ENCODE results near the gene SLC25A34.

Gene SLC25A34

DNA sequence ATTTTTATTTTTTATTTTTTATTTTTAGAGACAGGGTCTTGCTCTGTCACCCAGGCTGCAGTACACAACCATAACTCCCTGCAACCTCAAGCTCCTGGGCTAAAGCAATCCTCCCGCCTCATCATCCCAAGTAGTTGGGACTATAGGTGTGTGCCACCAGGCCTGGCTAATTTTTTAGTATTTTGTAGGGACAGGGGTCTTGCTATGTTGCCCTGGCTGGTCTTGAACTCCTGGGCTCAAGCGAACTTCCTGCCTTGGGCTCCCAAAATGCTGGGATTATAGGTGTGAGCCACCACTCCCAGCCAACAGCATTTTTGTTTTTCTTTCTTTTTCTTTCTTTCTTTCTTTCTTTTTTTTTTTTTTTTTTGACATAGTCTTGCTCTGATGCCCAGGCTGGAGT, 37.9 kb upstream of the SLC25A34 start:
- TF ChIP-seq, protein P1, sequence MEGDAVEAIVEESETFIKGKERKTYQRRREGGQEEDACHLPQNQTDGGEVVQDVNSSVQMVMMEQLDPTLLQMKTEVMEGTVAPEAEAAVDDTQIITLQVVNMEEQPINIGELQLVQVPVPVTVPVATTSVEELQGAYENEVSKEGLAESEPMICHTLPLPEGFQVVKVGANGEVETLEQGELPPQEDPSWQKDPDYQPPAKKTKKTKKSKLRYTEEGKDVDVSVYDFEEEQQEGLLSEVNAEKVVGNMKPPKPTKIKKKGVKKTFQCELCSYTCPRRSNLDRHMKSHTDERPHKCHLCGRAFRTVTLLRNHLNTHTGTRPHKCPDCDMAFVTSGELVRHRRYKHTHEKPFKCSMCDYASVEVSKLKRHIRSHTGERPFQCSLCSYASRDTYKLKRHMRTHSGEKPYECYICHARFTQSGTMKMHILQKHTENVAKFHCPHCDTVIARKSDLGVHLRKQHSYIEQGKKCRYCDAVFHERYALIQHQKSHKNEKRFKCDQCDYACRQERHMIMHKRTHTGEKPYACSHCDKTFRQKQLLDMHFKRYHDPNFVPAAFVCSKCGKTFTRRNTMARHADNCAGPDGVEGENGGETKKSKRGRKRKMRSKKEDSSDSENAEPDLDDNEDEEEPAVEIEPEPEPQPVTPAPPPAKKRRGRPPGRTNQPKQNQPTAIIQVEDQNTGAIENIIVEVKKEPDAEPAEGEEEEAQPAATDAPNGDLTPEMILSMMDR (IDR thresholded peaks at IDR 0.05): no peak

DNA sequence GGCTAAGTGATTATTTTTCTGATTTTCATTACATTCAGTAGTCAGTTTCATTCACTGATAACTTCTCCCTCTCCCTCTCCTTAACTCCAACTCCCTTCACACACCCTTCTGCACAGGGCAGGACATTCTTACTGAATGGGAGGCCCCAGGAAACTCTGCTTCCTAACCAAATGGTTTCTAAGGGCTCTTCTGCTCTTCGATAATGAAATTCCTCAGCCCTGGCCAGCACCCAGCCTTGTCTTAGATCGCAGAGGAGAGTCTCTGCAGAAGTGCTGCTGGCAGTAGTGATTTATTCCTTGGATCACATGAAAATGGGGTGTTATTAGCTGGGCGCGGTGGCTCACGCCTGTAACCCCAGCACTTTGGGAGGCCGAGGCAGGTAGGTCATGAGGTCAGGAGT, 35.5 kb upstream of the SLC25A34 start:
- TF ChIP-seq, protein P1 (IDR thresholded peaks at IDR 0.05): no peak

DNA sequence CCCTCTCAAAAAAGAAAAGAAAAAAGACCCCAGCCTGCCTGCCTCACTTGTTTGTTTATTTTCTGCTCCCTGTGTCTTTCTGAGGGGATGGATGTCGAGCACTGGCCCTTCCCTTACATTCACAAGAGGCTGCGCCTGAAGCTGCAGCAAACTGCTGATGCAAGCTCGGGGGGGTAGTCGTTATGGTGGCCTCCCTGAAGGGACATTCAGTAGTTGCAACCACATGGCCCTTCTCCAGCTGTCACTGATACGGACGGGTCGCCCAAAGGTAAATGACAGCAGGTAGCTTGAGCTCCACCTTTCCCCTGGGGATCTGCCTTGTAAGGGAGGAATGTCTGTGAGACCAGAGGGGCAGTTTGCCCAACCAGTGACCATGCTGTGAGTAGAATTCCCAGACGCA, 34.3 kb upstream of the SLC25A34 start:
- TF ChIP-seq, protein P1 (IDR thresholded peaks at IDR 0.05): no peak

DNA sequence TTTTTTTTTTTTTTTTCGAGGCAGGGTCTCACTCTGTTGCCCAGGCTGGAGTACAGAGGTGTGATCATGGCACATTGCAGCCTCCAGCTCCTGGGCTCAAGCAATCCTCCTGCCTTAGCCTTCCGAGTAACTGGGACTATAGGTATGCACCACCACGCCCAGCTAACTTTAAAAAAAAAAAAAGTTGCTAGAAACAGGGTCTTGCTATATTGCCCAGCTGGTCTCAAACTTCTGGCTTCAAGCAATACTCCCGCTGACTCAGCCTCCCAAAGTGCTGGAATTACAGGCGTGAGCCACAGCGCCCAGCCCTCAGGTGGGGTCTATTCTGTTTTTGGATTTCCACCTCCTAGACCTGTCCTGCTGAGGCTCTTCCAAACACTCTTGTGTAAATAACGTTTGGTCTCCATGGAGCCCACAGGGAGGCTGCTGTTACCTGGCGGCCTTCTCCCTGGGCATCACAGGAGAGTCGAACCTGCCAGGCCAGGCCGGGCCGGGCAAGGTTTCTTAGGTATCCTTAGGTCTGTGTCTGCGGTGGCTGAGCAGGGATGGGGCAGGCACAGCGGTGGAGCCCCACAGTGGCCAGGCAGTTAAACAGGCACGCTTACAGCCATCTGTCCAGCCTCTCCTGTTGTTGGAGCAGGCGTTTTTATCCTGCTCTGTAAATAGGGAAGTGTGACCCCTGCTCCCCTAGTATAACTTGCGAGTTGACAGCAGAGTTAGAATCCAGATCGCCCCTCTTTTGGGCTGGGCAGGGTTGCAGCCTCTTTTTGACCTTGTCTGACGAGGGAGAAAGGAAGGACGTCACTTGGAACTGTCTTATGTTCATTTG, 33.1 kb upstream of the SLC25A34 start:
- TF ChIP-seq, protein P1 (IDR thresholded peaks at IDR 0.05): no peak

DNA sequence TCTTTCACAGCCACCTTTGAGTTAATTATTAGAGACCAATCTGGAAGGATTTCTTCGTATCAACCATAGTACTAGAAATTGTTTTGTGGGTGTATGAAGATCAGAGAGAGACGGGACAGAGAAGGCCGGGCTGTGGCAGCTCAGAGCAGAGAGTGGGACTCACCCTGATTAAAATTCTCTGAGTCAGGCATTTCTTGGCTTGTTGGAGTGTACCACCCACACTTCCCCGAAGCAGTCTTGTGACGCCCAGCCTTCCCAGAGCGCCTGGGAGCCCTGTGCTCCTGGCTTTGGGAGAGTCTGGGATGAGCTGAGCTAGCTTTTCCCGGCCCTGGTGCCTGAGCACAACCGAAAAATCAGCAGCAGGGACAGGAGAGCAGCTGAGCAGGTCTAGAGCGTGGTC, 32.5 kb upstream of the SLC25A34 start:
- TF ChIP-seq, protein P1 (IDR thresholded peaks at IDR 0.05): no peak

DNA sequence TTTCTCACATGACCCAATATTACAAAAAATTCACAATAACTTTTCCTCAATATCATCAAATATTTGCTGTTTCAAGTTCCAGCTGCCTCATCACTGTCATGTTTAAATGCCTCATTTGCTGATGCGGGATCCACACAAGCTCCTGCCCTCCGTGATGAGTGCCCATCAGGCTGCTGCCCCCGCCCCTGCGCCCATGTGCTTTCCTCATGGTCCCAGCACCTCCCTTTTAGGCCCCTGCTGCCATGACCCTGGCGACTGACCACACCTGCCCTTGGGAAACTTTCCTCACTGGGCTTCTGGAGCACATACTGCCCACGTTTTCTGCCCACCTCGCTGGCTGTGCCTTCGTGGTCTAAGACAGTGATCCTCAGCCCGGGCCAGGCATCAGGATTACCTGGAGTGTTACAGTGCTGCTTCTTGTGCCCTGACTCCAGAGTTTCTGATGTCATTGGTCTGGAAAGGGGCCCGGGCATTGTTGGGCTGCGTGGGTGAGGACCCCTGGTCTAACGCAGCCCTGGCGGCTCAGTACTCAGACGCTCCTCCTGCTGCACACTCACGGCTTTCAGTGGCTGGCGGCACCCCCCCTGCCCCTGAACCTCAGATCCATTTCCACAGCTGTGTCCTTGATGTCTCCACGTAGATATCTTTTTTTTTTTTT, 31.4 kb upstream of the SLC25A34 start:
- TF ChIP-seq, protein P1 (IDR thresholded peaks at IDR 0.05): no peak

DNA sequence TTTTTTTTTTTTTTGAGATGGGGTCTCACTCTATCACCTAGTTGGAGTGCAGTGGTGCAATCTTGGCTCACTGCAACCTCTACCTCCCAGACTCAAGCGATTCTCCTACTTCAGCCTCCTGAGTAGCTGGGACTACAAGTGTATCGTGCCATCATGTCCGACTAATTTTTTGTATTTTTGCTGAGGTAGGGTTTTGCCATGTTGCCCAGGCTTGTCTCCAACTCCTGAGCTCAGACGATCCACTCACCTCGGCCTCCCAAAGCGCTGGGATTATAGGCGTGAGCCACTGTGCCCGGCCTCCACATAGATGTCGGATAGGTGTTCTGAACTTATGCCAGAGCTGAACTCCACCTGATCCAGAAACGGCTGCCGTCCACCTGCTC, 30.9 kb upstream of the SLC25A34 start:
- TF ChIP-seq, protein P1 (IDR thresholded peaks at IDR 0.05): no peak
